HAP-1 (cell line): ENCODE data around the gene UBXN4.
"Not testable (repeated sequence)": the region's sequence is repeated elsewhere in the genome, so short reads cannot be mapped to it uniquely, and the experiment has no call there.

ENCODE experiments used
- DNase-seq, 2 experiments: peaks; one replicate each; pipeline ENCODE4 v3.0.0-alpha.2; 2016 to 2020; ENCODE audit warnings: low spot score in 2 of 2
- H3K27me3 ChIP-seq: fragments of 250-450 bp; sonication (Bioruptor Pico); 2 replicates; pipeline ENCODE4 v1.5.1; 2020; ENCODE audit warnings: low read depth, mild to moderate bottlenecking, moderate library complexity
- H3K36me3 ChIP-seq: fragments of 250-450 bp; sonication (Bioruptor Pico); replicated peaks from 2 replicates; pipeline ENCODE4 v1.5.1; 2020; ENCODE audit warnings: mild to moderate bottlenecking
- H3K4me1 ChIP-seq: fragments of 250-450 bp; sonication (Bioruptor Pico); 2 replicates; pipeline ENCODE4 v1.5.1; 2020; ENCODE audit warnings: mild to moderate bottlenecking
- H3K4me3 ChIP-seq: fragments of 250-450 bp; sonication (Bioruptor Pico); 2 replicates; pipeline ENCODE4 v1.5.1; 2020; ENCODE audit warnings: mild to moderate bottlenecking, moderate library complexity
- H3K9me3 ChIP-seq: fragments of 250-450 bp; sonication (Bioruptor Pico); 2 replicates; pipeline ENCODE4 v1.5.1; 2020; ENCODE audit warnings: mild to moderate bottlenecking, moderate library complexity
- in situ Hi-C: fragments of 300-500 bp; cut with MboI; formaldehyde crosslinking; loops from 3 replicates; pipeline ENCODE4 v1.14.3; 2020; ENCODE audit warnings: low sequenced_read_pairs, inconsistent platforms, mixed read lengths

Gene UBXN4

GRCh38 chr2:135741395-135742324 lies at the start of gene UBXN4:
Gene UBXN4, plus strand, starts transcription at chr2:135741855. Its CDS starts 75 bp downstream, at chr2:135741930.
- H3K27me3 ChIP-seq, result no peaks in the 10 kb centered on the region
- H3K9me3 ChIP-seq, result no peaks in the 10 kb centered on the region
- H3K4me3 ChIP-seq, result peak within 1 kb of the TSS; percentile 84
- peak; percentile 97 to 98 for DNase-seq
- peaks cover 20% of the 10 kb centered on the region for H3K4me1 ChIP-seq
- no peaks in the 10 kb centered on the region; the same call in 1 of the 2 replicates for H3K36me3 ChIP-seq
- in situ Hi-C loops, result no loop called here

DNA sequence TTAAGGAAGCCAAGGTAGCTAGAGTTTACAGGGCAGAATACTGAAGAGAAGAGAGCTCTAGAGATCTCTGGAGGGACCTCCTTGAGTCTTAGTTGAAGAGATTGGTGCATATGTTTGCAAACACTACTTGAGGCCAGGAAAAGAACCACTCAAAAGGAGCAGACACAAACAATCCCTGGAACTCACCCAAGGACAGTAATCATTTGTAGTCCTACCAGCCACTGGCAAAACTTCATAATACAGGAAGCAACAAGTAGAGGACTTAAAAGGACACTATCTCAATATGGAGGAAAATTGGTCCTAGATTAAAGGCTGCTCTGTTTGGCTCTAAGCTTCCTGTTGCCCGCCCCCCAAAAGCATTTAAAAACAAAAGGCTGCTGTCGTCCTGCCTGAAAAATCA lies 46.9 kb upstream of the UBXN4 start:
- Histone ChIP-seq H3K27me3 (no peaks in the 10 kb centered on the region), H3K36me3 (no peaks in the 10 kb centered on the region; the same call in 1 of the 2 replicates), H3K9me3 (no peaks in the 10 kb centered on the region), H3K4me3 (no peak overlapping the region), H3K4me1 (no peaks in the 10 kb centered on the region)
- in situ Hi-C loops, result no loop called here
- no peak for DNase-seq

- no peaks in the 10 kb centered on the region; the same call in 1 of the 2 replicates for H3K36me3 ChIP-seq
- H3K9me3 ChIP-seq, result no peaks in the 10 kb centered on the region
- in situ Hi-C loops, result no loop called here
- no peaks in the 10 kb centered on the region for H3K4me1 ChIP-seq
- H3K4me3 ChIP-seq, result no peak overlapping the region
- H3K27me3 ChIP-seq, result no peaks in the 10 kb centered on the region
- DNase-seq, result no peak
Measured at GRCh38 chr2:135698838-135699237, 42.8 kb upstream of the UBXN4 start.

- no peaks in the 10 kb centered on the region for H3K27me3 ChIP-seq
- no peaks in the 10 kb centered on the region for H3K4me1 ChIP-seq
- H3K36me3 ChIP-seq, result no peaks in the 10 kb centered on the region; the same call in 1 of the 2 replicates
- no peak overlapping the region for H3K4me3 ChIP-seq
- H3K9me3 ChIP-seq, result no peaks in the 10 kb centered on the region
- no peak for DNase-seq
- in situ Hi-C loops, result no loop called here
Measured at GRCh38 chr2:135701442-135701841, 40.2 kb upstream of the UBXN4 start.

DNA sequence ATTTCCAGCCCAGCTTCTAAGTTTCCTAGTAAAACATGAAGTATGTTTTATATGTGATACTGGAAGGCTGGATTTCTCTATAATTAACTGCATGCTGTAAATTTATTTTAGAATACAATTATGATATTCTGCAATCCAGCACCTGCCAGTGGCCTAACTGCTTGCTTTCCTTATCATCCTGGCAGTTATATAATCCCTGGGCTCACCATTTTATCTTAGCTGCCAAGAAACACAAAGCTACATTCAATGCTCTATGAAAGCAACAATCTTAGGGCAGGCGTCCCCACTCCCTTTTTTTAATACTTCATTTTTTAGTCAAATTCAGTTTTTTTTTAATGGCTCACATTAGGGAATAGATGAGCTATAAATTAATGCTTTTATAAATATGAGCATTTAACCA lies 38.4 kb upstream of the UBXN4 start:
- H3K36me3 ChIP-seq, result no peaks in the 10 kb centered on the region
- no peaks in the 10 kb centered on the region for H3K9me3 ChIP-seq
- H3K27me3 ChIP-seq, result no peaks in the 10 kb centered on the region
- DNase-seq, result no peak
- in situ Hi-C loops, result no loop called here
- H3K4me1 ChIP-seq, result no peaks in the 10 kb centered on the region
- no peak overlapping the region for H3K4me3 ChIP-seq

DNA sequence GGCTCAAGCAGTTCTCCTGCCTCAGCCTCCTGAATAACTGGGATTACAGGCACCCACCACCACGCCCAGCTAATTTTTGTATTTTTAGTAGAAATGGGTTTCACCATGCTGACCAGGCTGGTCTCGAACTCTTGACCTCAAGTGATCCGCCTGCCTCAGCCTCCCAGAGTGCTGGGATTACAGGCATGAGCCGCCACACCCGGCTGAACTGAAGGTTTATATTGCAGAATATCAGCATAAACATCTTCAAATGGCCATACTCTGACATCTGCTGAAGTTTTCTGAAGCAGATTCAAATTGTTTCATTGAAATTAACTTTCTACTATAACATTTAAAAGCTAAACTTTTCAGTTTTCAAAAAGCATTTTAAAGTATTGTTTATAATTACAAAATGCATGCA lies 37.6 kb upstream of the UBXN4 start:
- H3K4me3 ChIP-seq, H3K36me3 ChIP-seq, DNase-seq, H3K27me3 ChIP-seq, H3K4me1 ChIP-seq, in situ Hi-C loops, H3K9me3 ChIP-seq: not testable (repeated sequence)

GRCh38 chr2:135708159-135708558 lies 33.5 kb upstream of the UBXN4 start:
- no peak for DNase-seq
- H3K4me3 ChIP-seq, result no peak overlapping the region
- in situ Hi-C loops, result no loop called here

DNA sequence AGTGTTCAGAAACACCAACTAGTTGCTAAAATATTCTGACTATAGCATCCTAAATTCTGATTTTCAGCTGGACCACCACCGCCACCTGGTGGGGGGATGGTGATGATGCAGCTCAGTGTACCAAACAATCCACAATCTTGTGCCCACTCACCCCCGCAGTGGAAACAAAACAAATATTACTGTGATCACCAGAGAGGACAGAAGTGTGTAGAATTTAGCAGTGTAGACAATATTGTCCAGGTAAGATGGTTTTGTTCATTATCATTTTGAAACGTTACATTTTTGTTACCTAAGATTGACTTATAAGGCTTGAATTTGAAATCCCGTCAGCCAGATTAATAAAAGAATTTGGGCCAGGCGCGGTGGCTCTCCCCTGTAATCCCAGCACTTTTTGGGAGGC lies 31.7 kb upstream of the UBXN4 start:
- H3K9me3 ChIP-seq, result no peaks in the 10 kb centered on the region
- H3K4me1 ChIP-seq, result no peaks in the 10 kb centered on the region
- DNase-seq, result peak; percentile 24 to 79
- H3K36me3 ChIP-seq, result no peaks in the 10 kb centered on the region
- in situ Hi-C loops, result loop anchor here (10.0 kb wide), 2 partner anchors 235 to 715 kb away; no protein-coding TSS in a partner anchor
- no peaks in the 10 kb centered on the region for H3K27me3 ChIP-seq
- no peak overlapping the region for H3K4me3 ChIP-seq

More at GRCh38 chr2:135708159-135708558, 33.5 kb upstream of the UBXN4 start:
- H3K36me3 ChIP-seq, result no peaks in the 10 kb centered on the region
- H3K9me3 ChIP-seq, result no peaks in the 10 kb centered on the region
- no peaks in the 10 kb centered on the region for H3K27me3 ChIP-seq
- H3K4me1 ChIP-seq, result no peaks in the 10 kb centered on the region

DNA sequence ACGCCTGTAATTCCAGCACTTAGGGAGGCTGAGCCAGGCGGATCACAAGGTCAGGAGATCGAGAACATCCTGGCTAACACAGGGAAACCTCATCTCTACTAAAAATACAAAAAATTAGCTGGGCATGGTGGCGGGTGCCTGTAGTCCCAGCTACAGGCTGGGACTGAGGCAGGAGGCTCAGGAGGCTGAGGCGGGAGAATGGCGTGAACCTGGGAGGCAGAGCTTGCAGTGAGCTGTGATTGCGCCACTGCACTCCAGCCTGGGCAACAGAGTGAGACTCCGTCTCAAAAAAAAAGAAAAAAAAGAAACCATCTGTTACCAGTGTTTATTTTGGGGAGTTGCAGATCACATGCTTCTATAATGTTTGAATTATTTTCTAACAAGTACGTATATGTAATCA lies 26.6 kb upstream of the UBXN4 start:
- H3K4me3 ChIP-seq, H3K4me1 ChIP-seq, H3K27me3 ChIP-seq, H3K36me3 ChIP-seq, H3K9me3 ChIP-seq, DNase-seq: not testable (repeated sequence)
- in situ Hi-C loops, result loop anchor here (10.0 kb wide), 2 partner anchors 240 to 720 kb away; no protein-coding TSS in a partner anchor

- Histone ChIP-seq H3K27me3 (no peaks in the 10 kb centered on the region), H3K4me1 (no peaks in the 10 kb centered on the region), H3K36me3 (peaks cover 8% of the 10 kb centered on the region; the same call in 1 of the 2 replicates), H3K4me3 (no peak overlapping the region), H3K9me3 (no peaks in the 10 kb centered on the region)
- DNase-seq, result no peak
- in situ Hi-C loops, result no loop called here
Measured at GRCh38 chr2:135728064-135728743, 13.5 kb upstream of the UBXN4 start.

DNA sequence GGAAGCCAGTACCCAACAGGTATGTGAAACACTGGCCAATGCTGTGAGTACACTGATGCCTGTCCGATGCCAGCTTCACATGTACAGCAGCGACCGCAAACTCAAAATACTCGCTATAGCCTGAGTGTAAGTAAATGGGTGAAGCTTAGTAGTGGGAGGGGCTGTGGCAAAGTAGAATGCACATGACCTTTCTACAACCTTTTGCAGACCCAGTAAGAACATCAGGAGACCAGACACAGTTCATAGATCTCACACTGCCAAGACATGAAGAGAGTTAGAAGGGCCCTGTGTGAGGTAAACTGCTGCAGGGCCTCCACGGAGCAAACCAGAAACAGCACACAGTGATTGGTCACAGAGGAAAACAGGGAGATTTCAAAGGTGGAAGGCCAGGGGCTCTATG lies 9.1 kb upstream of the UBXN4 start:
- no peaks in the 10 kb centered on the region for H3K4me1 ChIP-seq
- H3K36me3 ChIP-seq, result no peaks in the 10 kb centered on the region
- no peak for DNase-seq
- H3K9me3 ChIP-seq, result no peaks in the 10 kb centered on the region
- in situ Hi-C loops, result no loop called here
- H3K4me3 ChIP-seq, result no peak overlapping the region
- no peaks in the 10 kb centered on the region for H3K27me3 ChIP-seq

DNA sequence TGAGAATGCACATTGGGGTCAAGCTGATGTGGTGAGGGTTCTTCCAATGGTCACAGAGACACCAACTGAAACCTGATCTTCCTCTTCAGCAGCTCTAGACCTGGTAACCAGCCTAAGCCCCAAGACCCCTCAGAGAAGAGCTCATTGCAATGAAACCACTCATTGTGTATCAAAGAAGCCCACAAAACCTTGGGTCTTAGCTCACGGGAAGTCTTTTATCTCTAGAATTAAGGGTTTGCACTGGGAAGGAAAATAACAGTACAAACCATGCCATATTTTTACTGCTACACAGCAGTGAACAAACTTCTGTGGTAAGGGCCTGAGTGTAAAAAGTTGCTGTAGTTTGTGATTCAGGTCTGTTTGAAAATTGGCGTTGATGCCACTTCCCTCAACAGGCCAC lies 8.6 kb upstream of the UBXN4 start:
- Histone ChIP-seq H3K4me1 (no peaks in the 10 kb centered on the region), H3K36me3 (no peaks in the 10 kb centered on the region), H3K4me3 (no peak overlapping the region), H3K9me3 (no peaks in the 10 kb centered on the region), H3K27me3 (no peaks in the 10 kb centered on the region)
- in situ Hi-C loops, result no loop called here
- DNase-seq, result no peak

DNA sequence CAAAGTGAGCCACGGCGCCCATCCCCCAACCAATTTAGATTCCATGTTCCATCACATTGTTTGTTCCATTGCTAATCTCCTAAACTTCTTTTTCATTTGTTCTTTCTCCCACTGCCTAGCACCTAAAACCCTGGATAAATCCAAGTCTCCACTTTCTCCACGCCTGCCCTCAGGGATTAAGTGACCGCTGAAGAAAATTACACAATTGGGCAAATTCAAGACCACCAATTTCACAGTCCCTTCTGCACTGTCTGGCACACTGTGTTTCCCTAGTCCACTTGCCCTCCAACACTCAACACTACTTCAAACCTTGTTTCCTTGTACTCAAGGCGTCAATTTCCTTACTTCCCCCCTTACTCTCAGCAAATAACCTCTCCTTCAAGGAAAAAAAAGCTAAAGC lies 5.1 kb upstream of the UBXN4 start:
- Histone ChIP-seq H3K36me3 (no peaks in the 10 kb centered on the region), H3K27me3 (no peaks in the 10 kb centered on the region), H3K4me1 (no peaks in the 10 kb centered on the region), H3K4me3 (no peak overlapping the region), H3K9me3 (no peaks in the 10 kb centered on the region)
- no peak for DNase-seq
- in situ Hi-C loops, result no loop called here

GRCh38 chr2:135740206-135740605 lies 1.4 kb upstream of the UBXN4 start:
- no peak for DNase-seq

More at GRCh38 chr2:135740206-135740605, 1.4 kb upstream of the UBXN4 start:
- in situ Hi-C loops, result no loop called here
- Histone ChIP-seq H3K4me3 (no peak overlapping the region), H3K4me1 (peaks cover 16% of the 10 kb centered on the region), H3K27me3 (no peaks in the 10 kb centered on the region), H3K9me3 (no peaks in the 10 kb centered on the region), H3K36me3 (no peaks in the 10 kb centered on the region; the same call in 1 of the 2 replicates)
